Transverse colon (tissue), 4 donors: ENCODE results near the gene NLGN1. TPM values are rescaled to one million over a fixed set of nuclear protein-coding genes. Genes with fewer than 3 reads are reported as not detected.

Experiments used
- DNase-seq: peaks from one replicate; pipeline ENCODE4 v3.0.0-alpha.2; 2019
- H3K27ac ChIP-seq, 4 donors: fragments of 200-600 bp; sonication (generic); 2 replicates each; pipeline ENCODE4 v1.5.1; 2016 to 2018; ENCODE audit warnings: inconsistent platforms in 4 of 4
- H3K27me3 ChIP-seq: fragments of 200-600 bp; sonication (generic); 2 replicates; pipeline ENCODE4 v1.5.1; 2017; ENCODE audit warnings: inconsistent platforms
- H3K36me3 ChIP-seq, 4 donors: fragments of 200-600 bp; sonication (generic); 2 replicates each; pipeline ENCODE4 v1.5.1; 2017 to 2019; ENCODE audit warnings: inconsistent platforms in 4 of 4
- H3K4me1 ChIP-seq, 4 donors: fragments of 200-600 bp; sonication (generic); 2 replicates each; pipeline ENCODE4 v1.5.1; 2017 to 2020; ENCODE audit warnings: inconsistent platforms in 4 of 4
- H3K4me3 ChIP-seq, 4 donors: fragments of 200-600 bp; sonication (generic); 1 replicate in 1 of 4; 2 replicates in 3 of 4; pipeline versions ENCODE4 v1.5.1 to v1.6.1; 2017 to 2019; ENCODE audit warnings: inconsistent platforms in 4 of 4
- H3K9me3 ChIP-seq, 2 donors: fragments of 200-600 bp; sonication (generic); 2 replicates each; pipeline ENCODE4 v1.5.1; 2017 to 2019; ENCODE audit warnings: inconsistent platforms in 2 of 2
- EP300 ChIP-seq: sonication (generic); formaldehyde crosslinking; IDR thresholded peaks from one replicate; pipeline ENCODE4 v1.6.1; 2017; ENCODE audit warnings: antibody characterized with exemption, low read depth
- POLR2A ChIP-seq: fragments of 450-650 bp; IDR thresholded peaks from one replicate; pipeline ENCODE4 v1.6.1; 2016; ENCODE audit warnings: antibody characterized with exemption, mild to moderate bottlenecking, moderate library complexity
- POLR2AphosphoS5 ChIP-seq, 3 donors: sonication (generic); formaldehyde crosslinking; IDR thresholded peaks; one replicate each; pipeline ENCODE4 v1.6.1; 2016; ENCODE audit warnings: antibody characterized with exemption in 3 of 3
- WGBS, 2 donors: methylation state at CpG; one replicate each; pipeline ENCODE4 v1.1.5; 2018; ENCODE audit warnings: low coverage in 1 of 2; 5-methylcytosine and 5-hydroxymethylcytosine counted together
- in situ Hi-C, 4 donors: fragments of 200-750 bp; cut with MboI; loops; one replicate each; pipeline versions ENCODE4 v1.15.0 to v1.15.1; 2017; ENCODE audit warnings: low sequenced_read_pairs in 3 of 4, low pct_ligation_motif_present in 1 of 4, low pct_unique_long_range_greater_than_20kb in 1 of 4
- intact Hi-C: fragments of 100-400 bp; cut with DNase I; formaldehyde crosslinking; loops from one replicate; pipeline ENCODE4 v1.15.1; 2023; ENCODE audit warnings: low total_unique reads
- total RNA-seq, 4 donors: library from RNA; depleted of rRNA; stranded (reverse); fragments of >200 nt; gene quantifications; one replicate each; pipeline ENCODE4 v1.1.0, GENCODE V29; 2016
- TF ChIP-seq, protein P1 (sequence below), 5 experiments: fragments of 200-600 bp in 3 of 5; fragments of 450-650 bp in 2 of 5; sonication (generic) in 3 of 5; IDR thresholded peaks; 1 replicate in 2 of 5; 2 replicates in 3 of 5; pipeline ENCODE4 v1.5.1; 2016 to 2017; ENCODE audit warnings: antibody characterized with exemption in 5 of 5, inconsistent platforms in 3 of 5, mild to moderate bottlenecking in 2 of 5, moderate library complexity in 1 of 5

Gene NLGN1
- total RNA-seq, 4 donors from 2014 or later, result 0.40 to 5.2 (median 1.9) TPM; not detected in 1

DNA sequence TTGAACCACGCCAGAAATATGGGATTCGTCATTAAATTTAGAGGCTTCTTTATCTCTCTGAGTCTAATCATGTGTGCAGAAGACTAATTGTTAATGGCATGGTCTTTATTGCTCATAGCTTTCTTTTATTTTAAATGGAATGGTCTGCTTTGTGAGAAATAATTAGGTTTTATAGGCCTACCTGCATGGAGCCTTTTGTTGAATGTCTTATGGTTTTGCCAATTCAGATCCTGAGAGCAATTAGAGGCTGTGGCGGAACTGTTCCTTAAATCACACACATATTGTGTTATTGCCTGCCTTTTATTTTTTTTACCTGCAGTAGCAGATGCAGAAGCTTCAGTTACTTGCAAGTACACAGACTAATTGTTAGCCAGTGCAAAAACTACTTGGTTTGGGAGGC, 306.2 kb downstream of the NLGN1 start:
- intact Hi-C loops, result no loop called here
- H3K27me3 ChIP-seq, result no peaks in the 10 kb centered on the region
- TF ChIP-seq POLR2A (no peak), POLR2AphosphoS5 (IDR thresholded peaks at IDR 0.05) (no peak)
- TF ChIP-seq, protein P1, sequence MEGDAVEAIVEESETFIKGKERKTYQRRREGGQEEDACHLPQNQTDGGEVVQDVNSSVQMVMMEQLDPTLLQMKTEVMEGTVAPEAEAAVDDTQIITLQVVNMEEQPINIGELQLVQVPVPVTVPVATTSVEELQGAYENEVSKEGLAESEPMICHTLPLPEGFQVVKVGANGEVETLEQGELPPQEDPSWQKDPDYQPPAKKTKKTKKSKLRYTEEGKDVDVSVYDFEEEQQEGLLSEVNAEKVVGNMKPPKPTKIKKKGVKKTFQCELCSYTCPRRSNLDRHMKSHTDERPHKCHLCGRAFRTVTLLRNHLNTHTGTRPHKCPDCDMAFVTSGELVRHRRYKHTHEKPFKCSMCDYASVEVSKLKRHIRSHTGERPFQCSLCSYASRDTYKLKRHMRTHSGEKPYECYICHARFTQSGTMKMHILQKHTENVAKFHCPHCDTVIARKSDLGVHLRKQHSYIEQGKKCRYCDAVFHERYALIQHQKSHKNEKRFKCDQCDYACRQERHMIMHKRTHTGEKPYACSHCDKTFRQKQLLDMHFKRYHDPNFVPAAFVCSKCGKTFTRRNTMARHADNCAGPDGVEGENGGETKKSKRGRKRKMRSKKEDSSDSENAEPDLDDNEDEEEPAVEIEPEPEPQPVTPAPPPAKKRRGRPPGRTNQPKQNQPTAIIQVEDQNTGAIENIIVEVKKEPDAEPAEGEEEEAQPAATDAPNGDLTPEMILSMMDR (IDR thresholded peaks at IDR 0.05), result no peak
- no peak overlapping the region for H3K4me3 ChIP-seq
- DNase-seq, result no peak
- in situ Hi-C loops, result no loop called here
- no peak overlapping the region for H3K27ac ChIP-seq
- H3K36me3 ChIP-seq, result no peaks in the 10 kb centered on the region
- no peaks in the 10 kb centered on the region for H3K9me3 ChIP-seq
- WGBS, 2 donors, result 72 to 77% methylated on average over 3 of the region's 3 CpGs
- no peaks in the 10 kb centered on the region for H3K4me1 ChIP-seq

DNA sequence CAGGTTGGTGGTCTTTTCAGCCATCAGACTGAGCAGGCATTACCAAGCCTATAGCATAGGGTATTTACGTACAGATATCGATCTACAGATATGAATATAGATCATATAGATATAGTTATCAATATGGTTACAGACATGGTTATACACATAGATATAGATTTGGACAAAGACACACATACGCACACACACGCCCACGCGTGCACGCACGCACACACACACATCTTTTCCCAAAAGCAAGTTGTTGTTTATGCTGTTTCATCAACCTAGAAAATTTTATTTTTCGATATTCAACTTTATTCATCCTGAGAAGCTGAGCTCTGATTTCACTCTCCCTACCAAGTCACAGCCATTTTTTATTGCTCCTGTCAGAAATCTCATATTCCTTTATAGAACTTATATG, 309.1 kb downstream of the NLGN1 start:
- no peak for TF ChIP-seq POLR2AphosphoS5 (IDR thresholded peaks at IDR 0.05)
- no peaks in the 10 kb centered on the region for H3K9me3 ChIP-seq
- intact Hi-C loops, result no loop called here
- no peaks in the 10 kb centered on the region for H3K36me3 ChIP-seq
- no peak overlapping the region for H3K27ac ChIP-seq
- 88 to 93% methylated on average over 6 to 9 of the region's 9 CpGs for WGBS, 2 donors
- no peaks in the 10 kb centered on the region for H3K27me3 ChIP-seq
- DNase-seq, result no peak
- no peaks in the 10 kb centered on the region for H3K4me1 ChIP-seq
- no peak overlapping the region for H3K4me3 ChIP-seq
- in situ Hi-C loops, result no loop called here

DNA sequence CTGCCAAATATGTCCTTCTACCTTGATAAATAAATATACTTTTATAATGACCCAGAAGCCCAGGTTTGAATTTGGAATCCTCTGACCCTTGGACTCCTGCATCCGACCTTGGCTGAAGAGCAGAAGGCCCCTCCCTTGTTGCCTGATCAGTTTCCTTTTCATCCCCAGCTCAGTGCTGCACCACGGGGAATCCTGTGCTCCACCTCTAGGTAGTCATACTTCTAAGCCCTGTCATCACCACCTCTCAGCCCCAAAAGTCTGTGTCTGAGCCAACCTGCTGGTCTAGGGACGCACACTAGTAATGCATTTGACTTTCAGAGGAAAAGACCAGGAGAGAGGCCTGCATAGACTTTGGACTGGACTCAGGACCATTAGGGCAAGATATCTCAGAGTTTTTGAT, 310.6 kb downstream of the NLGN1 start:
- H3K27ac ChIP-seq, result no peak overlapping the region
- WGBS, 2 donors, result 42% methylated on average over 3 of the region's 3 CpGs; no CpG with 5 or more reads in 1 of the 2 donors

DNA sequence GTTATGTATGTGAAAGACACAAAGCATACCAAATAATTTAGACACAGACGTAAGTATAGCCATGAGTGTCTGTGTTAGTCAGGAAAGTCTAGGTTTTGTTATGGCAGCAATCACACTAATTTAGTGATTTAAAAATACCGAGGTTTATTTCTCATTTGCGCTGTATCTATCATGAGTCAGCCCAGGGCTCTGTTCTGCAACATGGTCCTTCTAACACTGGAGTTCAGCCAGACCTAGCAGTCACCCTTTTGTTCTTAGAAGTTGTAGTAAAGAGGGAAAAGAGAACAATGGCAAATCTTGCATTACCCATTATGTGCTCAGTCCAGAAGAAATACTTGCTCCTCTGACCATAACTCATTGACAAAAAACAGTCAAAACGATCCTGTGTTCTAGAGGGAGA, 311.5 kb downstream of the NLGN1 start:
- WGBS, 2 donors, result 71 to 82% methylated on average over 4 of the region's 4 CpGs
- Histone ChIP-seq H3K4me1 (no peaks in the 10 kb centered on the region), H3K9me3 (no peaks in the 10 kb centered on the region), H3K36me3 (no peaks in the 10 kb centered on the region), H3K4me3 (no peak overlapping the region), H3K27ac (no peak overlapping the region), H3K27me3 (no peaks in the 10 kb centered on the region)
- no peak for DNase-seq
- intact Hi-C loops (no loop called here), in situ Hi-C loops (no loop called here)
- TF ChIP-seq, protein P1 (IDR thresholded peaks at IDR 0.05), result no peak
- no peak for TF ChIP-seq POLR2AphosphoS5 (IDR thresholded peaks at IDR 0.05)
- no peak for TF ChIP-seq POLR2A
- TF ChIP-seq EP300, result no peak

More for the DNA sequence above, 310.6 kb downstream of the NLGN1 start:
- Histone ChIP-seq H3K36me3 (no peaks in the 10 kb centered on the region), H3K4me1 (no peaks in the 10 kb centered on the region), H3K9me3 (no peaks in the 10 kb centered on the region), H3K4me3 (no peak overlapping the region), H3K27me3 (no peaks in the 10 kb centered on the region)
- no peak for TF ChIP-seq POLR2AphosphoS5 (IDR thresholded peaks at IDR 0.05)
- TF ChIP-seq POLR2A, result no peak
- no peak for TF ChIP-seq EP300
- TF ChIP-seq, protein P1 (IDR thresholded peaks at IDR 0.05), result no peak
- in situ Hi-C loops, result no loop called here
- DNase-seq, result no peak
- intact Hi-C loops, result no loop called here

DNA sequence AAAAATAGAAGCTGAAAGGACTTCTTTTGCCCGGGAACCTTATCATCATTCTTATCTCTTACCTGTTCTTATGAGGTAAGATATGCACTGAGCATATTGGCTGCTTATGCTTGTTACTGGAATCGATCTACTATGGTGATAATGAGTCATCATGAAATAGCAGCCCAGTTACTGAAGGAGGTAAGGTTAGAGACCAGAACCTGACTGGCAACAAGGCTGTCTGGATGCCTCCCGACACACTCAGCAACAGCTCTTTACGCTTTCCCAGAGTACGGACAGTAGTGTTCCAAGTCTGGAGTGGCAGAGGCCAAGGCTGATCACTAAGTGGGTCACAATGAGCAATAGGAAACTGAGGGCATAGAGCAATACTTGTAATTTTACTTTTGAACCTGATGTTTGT, 314.1 kb downstream of the NLGN1 start:
- intact Hi-C loops, result no loop called here
- Histone ChIP-seq H3K27ac (no peak overlapping the region), H3K27me3 (no peaks in the 10 kb centered on the region), H3K9me3 (no peaks in the 10 kb centered on the region), H3K36me3 (no peaks in the 10 kb centered on the region), H3K4me3 (no peak overlapping the region), H3K4me1 (no peaks in the 10 kb centered on the region)
- 39 to 42% methylated on average over 2 to 5 of the region's 5 CpGs for WGBS, 2 donors
- no peak for TF ChIP-seq EP300
- TF ChIP-seq POLR2AphosphoS5 (IDR thresholded peaks at IDR 0.05), result no peak
- TF ChIP-seq POLR2A, result no peak
- TF ChIP-seq, protein P1 (IDR thresholded peaks at IDR 0.05), result no peak
- no peak for DNase-seq
- in situ Hi-C loops, result no loop called here
